RWPE1 (cell line): Measurements from ENCODE around the gene RBM20.

ENCODE experiments used
- CTCF ChIA-PET: fragments of 350-600 bp; sonication (Branson Sonifier 250); formaldehyde crosslinking; extraction: SDS; loops from one replicate; lab custom pipeline; 2021; lab: Yijun Ruan, JAX
- POLR2A ChIA-PET: fragments of 400-600 bp; formaldehyde crosslinking; extraction: SDS; loops from one replicate; lab custom pipeline; 2020; ENCODE audit warnings: antibody characterized with exemption; ENCODE audit not compliant: low non-redundant PET; lab: Yijun Ruan, JAX
- DNase-seq: peaks from one replicate; pipeline ENCODE4 v3.0.0; 2012; ENCODE audit warnings: low spot score
- H3K27ac ChIP-seq: fragments of 450-650 bp; 2 replicates; pipeline ENCODE4 v1.5.1; 2017
- CTCF ChIP-seq: fragments of 450-650 bp; conservative IDR thresholded peaks from 2 replicates; pipeline ENCODE4 v1.5.1; 2017; ENCODE audit warnings: low read depth, mild to moderate bottlenecking

Gene RBM20

GRCh38 chr10:110782616-110783015 lies 138.5 kb downstream of the RBM20 start:
- TF ChIP-seq CTCF = no peak
- ChIA-PET CTCF (interaction anchor here (0.6 kb wide), 1 partner anchor 42 kb away, joined by 4 read pairs; no protein-coding TSS in a partner anchor), POLR2A (no interaction called here)
- no peak overlapping the region for H3K27ac ChIP-seq
- no peak for DNase-seq

- no peak for DNase-seq
- ChIA-PET CTCF (no interaction called here), POLR2A (no interaction called here)
- no peak overlapping the region for H3K27ac ChIP-seq
- no peak for TF ChIP-seq CTCF
Measured at GRCh38 chr10:110783509-110784107, 139.5 kb downstream of the RBM20 start.

- no peak for TF ChIP-seq CTCF
- POLR2A ChIA-PET = no interaction called here
- CTCF ChIA-PET = no interaction called here
- no peak overlapping the region for H3K27ac ChIP-seq
- DNase-seq = no peak
Measured at GRCh38 chr10:110784198-110784597, 140.1 kb downstream of the RBM20 start.

GRCh38 chr10:110786172-110786571 lies 142.0 kb downstream of the RBM20 start:
- TF ChIP-seq CTCF = no peak
- DNase-seq = no peak
- no peak overlapping the region for H3K27ac ChIP-seq
- POLR2A ChIA-PET = no interaction called here
- CTCF ChIA-PET = no interaction called here

- ChIA-PET CTCF (no interaction called here), POLR2A (no interaction called here)
- no peak for TF ChIP-seq CTCF
- no peak for DNase-seq
- H3K27ac ChIP-seq = no peak overlapping the region
Measured at GRCh38 chr10:110788620-110789385, 144.7 kb downstream of the RBM20 start.

GRCh38 chr10:110789604-110790433 lies 145.7 kb downstream of the RBM20 start:
- POLR2A ChIA-PET = no interaction called here
- H3K27ac ChIP-seq = no peak overlapping the region
- no peak for DNase-seq
- no peak for TF ChIP-seq CTCF
- CTCF ChIA-PET = interaction anchor here (1.3 kb wide), 1 partner anchor 10 kb away, joined by 6 read pairs; no protein-coding TSS in a partner anchor
